GM18867 (cell line): Measurements from ENCODE around the gene CX3CR1.

Experiments
- ATAC-seq: cut with Tn5 transposase; IDR thresholded peaks from one replicate; pipeline ENCODE4 v1.9.1; 2021; ENCODE audit warnings: mild to moderate bottlenecking, moderate library complexity; ENCODE audit not compliant: unreplicated experiment

Gene CX3CR1

GRCh38 chr3:39292961-39293360 is 13.1 kb upstream of the CX3CR1 start:
- ATAC-seq, result no peak

DNA sequence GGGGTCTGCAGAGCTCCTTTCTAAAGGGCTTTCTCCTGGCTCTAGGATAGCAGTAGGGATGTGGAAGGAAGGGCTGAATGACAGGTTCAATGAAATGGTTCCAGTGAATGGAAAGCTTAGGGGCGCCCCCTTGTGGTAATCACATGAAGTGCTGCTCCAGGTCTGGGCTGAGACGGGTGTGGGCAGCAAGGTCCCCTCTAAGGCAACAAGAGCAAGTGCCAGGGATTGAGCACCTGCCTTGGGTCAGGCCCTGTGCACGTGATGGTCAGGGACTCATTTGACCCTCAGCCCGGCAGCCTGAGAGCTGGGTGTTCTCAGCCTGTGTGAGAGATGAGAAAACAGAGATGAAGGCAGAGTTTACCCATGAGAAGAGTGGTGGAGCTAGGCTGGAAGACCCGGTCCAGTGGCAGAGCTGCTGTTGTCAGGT is 12.1 kb upstream of the CX3CR1 start:
- ATAC-seq, result no peak

- no peak for ATAC-seq
Observed at GRCh38 chr3:39290255-39290654, 10.4 kb upstream of the CX3CR1 start.

GRCh38 chr3:39289107-39289506 is 9.3 kb upstream of the CX3CR1 start:
- ATAC-seq, result no peak

DNA sequence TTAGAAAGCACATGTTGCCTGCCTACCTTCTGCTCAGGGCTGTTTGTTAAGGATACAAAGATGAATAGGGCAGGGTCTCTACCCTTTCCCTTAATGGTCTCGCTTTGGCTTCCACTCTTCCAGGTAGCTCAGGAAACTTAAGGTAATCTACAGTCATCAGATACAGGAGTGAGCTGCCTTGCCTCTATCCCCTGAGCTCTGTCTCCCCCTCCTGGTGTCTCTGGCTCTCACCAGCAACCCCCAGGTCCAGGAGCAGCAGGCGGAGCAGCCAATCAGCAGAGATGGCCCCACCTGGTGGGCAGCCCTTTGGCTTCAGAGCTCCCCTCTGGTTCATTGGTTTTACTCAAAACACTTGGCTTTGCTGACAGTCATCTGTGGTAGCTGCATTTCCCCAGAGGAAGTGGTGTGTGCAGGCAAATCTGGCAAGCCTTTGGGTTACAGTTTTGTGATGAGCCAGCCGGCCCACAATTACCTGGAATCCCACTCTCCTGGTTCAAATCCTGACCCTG is 8.5 kb upstream of the CX3CR1 start:
- peak; percentile 98 for ATAC-seq

GRCh38 chr3:39287216-39288164 is 7.7 kb upstream of the CX3CR1 start:
- ATAC-seq, result no peak

- no peak for ATAC-seq
Observed at GRCh38 chr3:39286771-39287170, 6.9 kb upstream of the CX3CR1 start.

DNA sequence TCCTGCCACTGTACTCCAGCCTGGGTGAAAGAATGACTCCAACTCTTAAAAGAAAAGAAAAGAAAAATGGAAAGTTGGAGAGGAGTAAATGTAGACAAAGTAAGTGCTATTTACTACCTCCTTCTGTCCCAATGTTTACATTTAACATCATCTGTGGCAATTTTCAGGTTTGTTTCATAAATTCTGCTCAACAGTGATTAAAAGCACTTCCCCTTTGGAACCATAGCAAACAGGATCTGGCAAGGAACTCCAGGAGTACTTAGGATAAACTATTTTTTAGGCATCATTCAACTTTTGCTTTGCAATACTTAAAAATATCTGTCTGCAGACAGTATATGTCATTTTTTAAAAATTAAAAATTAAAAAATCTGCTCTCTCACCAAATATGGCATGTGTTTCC is 5.5 kb upstream of the CX3CR1 start:
- no peak for ATAC-seq

DNA sequence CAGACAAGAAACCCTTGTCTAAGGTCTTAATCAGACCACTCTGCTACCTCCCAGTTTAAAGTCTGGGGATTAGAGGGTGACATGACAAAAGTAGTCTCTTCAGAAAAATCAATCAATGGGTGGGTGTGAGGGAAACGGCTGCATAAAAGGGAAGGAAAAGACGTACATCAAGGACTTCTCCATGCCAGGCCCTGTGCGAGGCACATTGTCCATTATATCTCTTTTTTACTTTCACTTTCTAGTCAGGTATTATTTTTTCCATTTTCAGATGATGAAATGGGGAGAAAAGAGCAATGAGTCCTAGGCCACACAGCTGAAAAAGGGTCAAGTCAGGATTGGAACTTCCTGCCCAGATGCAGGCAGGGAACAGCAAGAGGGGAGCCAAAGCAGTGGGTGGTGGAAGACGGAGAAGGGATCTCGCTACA is 4.6 kb upstream of the CX3CR1 start:
- no peak for ATAC-seq

- ATAC-seq, result no peak
Observed at GRCh38 chr3:39282057-39282456, 2.2 kb upstream of the CX3CR1 start.

- ATAC-seq, result no peak
Observed at GRCh38 chr3:39281533-39281932, 1.7 kb upstream of the CX3CR1 start.

DNA sequence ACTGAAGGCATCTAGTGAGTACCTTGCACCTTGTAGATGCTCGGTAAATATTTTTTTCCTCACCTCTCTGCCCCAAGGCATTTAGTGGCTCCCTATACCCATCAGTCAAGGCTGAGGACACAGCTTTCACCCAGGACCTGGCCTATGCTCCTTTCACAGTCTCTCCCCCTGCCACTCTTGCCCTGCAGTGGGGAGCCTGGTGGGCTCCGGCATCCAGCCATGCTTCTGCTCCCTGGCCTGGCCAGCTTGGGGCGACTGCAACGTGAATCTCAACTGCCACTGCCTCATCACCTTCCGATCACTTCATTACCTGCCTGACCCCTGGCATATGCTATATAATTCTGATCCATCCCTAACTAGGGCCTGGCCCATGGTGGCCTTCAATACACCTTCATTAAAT is 735 bp upstream of the CX3CR1 start:
- ATAC-seq, result no peak

DNA sequence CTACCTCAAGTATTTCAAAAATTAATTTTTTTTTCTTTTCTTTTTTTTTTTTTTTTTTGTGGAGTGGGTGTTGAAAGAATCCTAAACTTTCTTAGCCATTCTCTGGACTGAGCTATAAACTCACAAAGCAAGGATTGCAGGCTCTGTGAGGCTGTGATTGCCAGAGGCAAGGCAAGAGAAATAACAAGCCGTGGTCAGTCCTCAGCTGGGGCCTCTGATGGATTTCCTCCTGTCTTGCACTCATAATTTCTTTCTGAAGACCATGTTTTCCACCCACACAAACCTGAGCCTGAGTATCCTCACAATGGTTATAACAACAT is 1.3 kb downstream of the CX3CR1 start:
- ATAC-seq, result no peak

- no peak for ATAC-seq
Observed at GRCh38 chr3:39277893-39278615, 1.8 kb downstream of the CX3CR1 start.

GRCh38 chr3:39276746-39277145 is 3.1 kb downstream of the CX3CR1 start:
- ATAC-seq, result no peak

GRCh38 chr3:39275963-39276593 is 3.8 kb downstream of the CX3CR1 start:
- ATAC-seq, result no peak

- ATAC-seq, result no peak
Observed at GRCh38 chr3:39275052-39275451, 4.8 kb downstream of the CX3CR1 start.

GRCh38 chr3:39273119-39273518 is 6.7 kb downstream of the CX3CR1 start:
- ATAC-seq, result no peak

GRCh38 chr3:39272191-39272590 is 7.6 kb downstream of the CX3CR1 start:
- ATAC-seq, result no peak

DNA sequence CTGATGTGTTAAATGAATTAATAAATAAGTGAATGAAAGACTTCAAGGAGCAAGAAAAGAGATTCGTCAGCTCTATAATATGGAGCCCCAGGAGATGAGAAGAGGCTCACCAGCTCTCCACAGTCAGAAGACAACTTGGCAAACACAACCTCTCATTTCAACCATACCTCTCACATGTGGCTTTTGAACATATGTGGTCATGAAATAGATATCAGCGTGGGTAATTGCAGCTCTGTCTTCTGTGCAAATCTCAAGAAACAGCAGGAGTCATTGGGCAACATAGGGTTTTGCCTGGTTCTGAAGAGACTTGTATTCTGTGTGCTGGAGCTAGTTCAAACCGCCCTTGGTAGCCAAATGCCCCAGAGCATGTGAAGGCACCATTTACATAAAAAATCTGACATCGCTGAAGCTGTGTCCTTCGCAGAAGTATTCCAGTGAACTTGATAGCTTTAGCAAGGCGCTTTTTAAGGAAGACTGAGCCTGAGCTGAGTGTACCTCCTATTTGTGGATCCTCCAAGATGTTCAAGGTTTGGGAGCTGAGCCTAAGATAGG is 8.4 kb downstream of the CX3CR1 start:
- ATAC-seq, result no peak

- ATAC-seq, result no peak
Observed at GRCh38 chr3:39269528-39269927, 10.3 kb downstream of the CX3CR1 start.
